KMS-11 (cell line): ENCODE data around the gene COBL.

Experiments
- H2AFZ ChIP-seq: fragments of 200-600 bp; sonication (generic); 2 replicates; pipeline ENCODE4 v1.6.1; 2016; ENCODE audit warnings: antibody characterized with exemption, mixed run types, low read depth
- H3K27ac ChIP-seq: fragments of 200-600 bp; sonication (generic); 2 replicates; pipeline ENCODE4 v1.6.1; 2016; ENCODE audit warnings: mild to moderate bottlenecking, mixed run types
- H3K27me3 ChIP-seq: fragments of 200-600 bp; sonication (generic); 2 replicates; pipeline ENCODE4 v1.6.1; 2017; ENCODE audit warnings: mild to moderate bottlenecking, low read depth, mixed run types, moderate library complexity; ENCODE audit not compliant: insufficient read depth
- H3K36me3 ChIP-seq: fragments of 200-600 bp; sonication (generic); 2 replicates; pipeline ENCODE4 v1.6.1; 2017; ENCODE audit warnings: mild to moderate bottlenecking, mixed run types; ENCODE audit not compliant: insufficient read depth
- H3K4me1 ChIP-seq: fragments of 200-600 bp; sonication (generic); 2 replicates; pipeline ENCODE4 v1.6.1; 2016; ENCODE audit warnings: mild to moderate bottlenecking, low read depth, mixed run types; ENCODE audit not compliant: poor library complexity, severe bottlenecking
- H3K4me2 ChIP-seq: fragments of 200-600 bp; sonication (generic); 2 replicates; pipeline ENCODE4 v1.7.0; 2016; ENCODE audit warnings: mild to moderate bottlenecking, mixed run types
- H3K4me3 ChIP-seq: fragments of 200-600 bp; sonication (generic); IDR thresholded peaks from 2 replicates; pipeline ENCODE4 v1.6.1; 2017; ENCODE audit warnings: low read depth, low read length, mixed read lengths; ENCODE audit not compliant: insufficient read depth
- H3K79me2 ChIP-seq: fragments of 200-600 bp; sonication (generic); 2 replicates; pipeline ENCODE4 v1.6.1; 2016; ENCODE audit warnings: low read depth, mixed run types; ENCODE audit not compliant: insufficient read depth
- H3K9ac ChIP-seq: fragments of 200-600 bp; sonication (generic); 2 replicates; pipeline ENCODE4 v1.6.1; 2016; ENCODE audit warnings: mild to moderate bottlenecking, mixed run types
- H4K20me1 ChIP-seq: fragments of 200-600 bp; sonication (generic); 2 replicates; pipeline ENCODE4 v1.6.1; 2016; ENCODE audit warnings: mild to moderate bottlenecking, mixed run types; ENCODE audit not compliant: insufficient read depth
- CTCF ChIP-seq: fragments of 200-600 bp; sonication (generic); conservative IDR thresholded peaks from 2 replicates; pipeline ENCODE4 v1.6.1; 2017; ENCODE audit warnings: low read depth, mild to moderate bottlenecking, antibody characterized with exemption, low read length, moderate library complexity, mixed read lengths

COBL gene

GRCh38 chr7:51126324-51126723 lies 190.3 kb downstream of the COBL start:
- Histone ChIP-seq H3K4me2 (no peak overlapping the region), H3K4me1 (no peaks in the 10 kb centered on the region), H3K27me3 (no peaks in the 10 kb centered on the region), H2AFZ (no peak overlapping the region), H4K20me1 (no peaks in the 10 kb centered on the region), H3K27ac (no peak overlapping the region), H3K9ac (no peak overlapping the region), H3K79me2 (no peaks in the 10 kb centered on the region), H3K36me3 (no peaks in the 10 kb centered on the region), H3K4me3 (no peak overlapping the region)
- no peak for TF ChIP-seq CTCF

GRCh38 chr7:51124321-51124720 lies 192.3 kb downstream of the COBL start:
- no peaks in the 10 kb centered on the region for H3K36me3 ChIP-seq
- TF ChIP-seq CTCF = no peak
- H4K20me1 ChIP-seq = no peaks in the 10 kb centered on the region
- no peaks in the 10 kb centered on the region for H3K27me3 ChIP-seq
- H3K4me3 ChIP-seq = no peak overlapping the region
- H2AFZ ChIP-seq = no peak overlapping the region
- H3K79me2 ChIP-seq = no peaks in the 10 kb centered on the region
- H3K4me2 ChIP-seq = no peak overlapping the region
- H3K4me1 ChIP-seq = no peaks in the 10 kb centered on the region
- no peak overlapping the region for H3K9ac ChIP-seq
- H3K27ac ChIP-seq = no peak overlapping the region

GRCh38 chr7:51123322-51124019 lies 193.1 kb downstream of the COBL start:
- no peak overlapping the region for H3K27ac ChIP-seq
- no peak overlapping the region for H3K4me2 ChIP-seq
- TF ChIP-seq CTCF = no peak
- no peaks in the 10 kb centered on the region for H3K36me3 ChIP-seq
- H2AFZ ChIP-seq = no peak overlapping the region
- no peak overlapping the region for H3K9ac ChIP-seq
- H3K79me2 ChIP-seq = no peaks in the 10 kb centered on the region
- H3K4me3 ChIP-seq = no peak overlapping the region
- no peaks in the 10 kb centered on the region for H3K4me1 ChIP-seq
- H4K20me1 ChIP-seq = no peaks in the 10 kb centered on the region
- H3K27me3 ChIP-seq = no peaks in the 10 kb centered on the region

- TF ChIP-seq CTCF = no peak
- Histone ChIP-seq H3K79me2 (no peaks in the 10 kb centered on the region), H3K4me3 (no peak overlapping the region), H4K20me1 (no peaks in the 10 kb centered on the region), H3K27ac (no peak overlapping the region), H3K27me3 (no peaks in the 10 kb centered on the region), H3K36me3 (no peaks in the 10 kb centered on the region), H2AFZ (no peak overlapping the region), H3K4me2 (no peak overlapping the region), H3K4me1 (no peaks in the 10 kb centered on the region), H3K9ac (no peak overlapping the region)
Measured at GRCh38 chr7:51121931-51122425, 194.6 kb downstream of the COBL start.
